ENCODE measurements around the gene SIGLEC9.
"Not testable (repeated sequence)": the region's sequence is repeated elsewhere in the genome, so short reads cannot be mapped to it uniquely, and the experiment has no call there.

SIGLEC9 gene

GRCh38 chr19:51139299-51140014 is 14.8 kb downstream of the SIGLEC9 start:
- no peak for DNase-seq (ENCODE audit: low read depth)
- no peak for TF ChIP-seq CTCF (IDR thresholded peaks at IDR 0.05; ENCODE audit: control insufficient read depth, insufficient read depth, low read depth, low read length, missing control alignments)
- H3K4me3 ChIP-seq (ENCODE audit: control insufficient read depth, low read depth, low read length) = no peak overlapping the region

- no peak overlapping the region for H3K4me3 ChIP-seq (ENCODE audit: control insufficient read depth, low read depth, low read length)
- DNase-seq (ENCODE audit: low read depth) = no peak
- TF ChIP-seq CTCF (IDR thresholded peaks at IDR 0.05; ENCODE audit: control insufficient read depth, insufficient read depth, low read depth, low read length, missing control alignments) = no peak
These were observed 15.7 kb downstream of the SIGLEC9 start for GRCh38 chr19:51140441-51140840.

GRCh38 chr19:51141181-51141580 is 16.5 kb downstream of the SIGLEC9 start:
- DNase-seq (ENCODE audit: low read depth) = no peak
- no peak for TF ChIP-seq CTCF (IDR thresholded peaks at IDR 0.05; ENCODE audit: control insufficient read depth, insufficient read depth, low read depth, low read length, missing control alignments)
- H3K4me3 ChIP-seq (ENCODE audit: control insufficient read depth, low read depth, low read length) = no peak overlapping the region

- no peak for DNase-seq (ENCODE audit: low read depth)
- no peak for TF ChIP-seq CTCF (IDR thresholded peaks at IDR 0.05; ENCODE audit: control insufficient read depth, insufficient read depth, low read depth, low read length, missing control alignments)
- no peak within 1 kb of the TSS for H3K4me3 ChIP-seq (ENCODE audit: control insufficient read depth, low read depth, low read length)
These were observed 17.4 kb downstream of the SIGLEC9 start, which contains the start of gene SIGLEC7 for GRCh38 chr19:51142119-51142518. SIGLEC7 (plus strand) TSS chr19:51142301; CDS start chr19:51142370, 69 bp downstream.

- not testable (repeated sequence) for H3K4me3 ChIP-seq (ENCODE audit: control insufficient read depth, low read depth, low read length); DNase-seq (ENCODE audit: low read depth)
These were observed 18.2 kb downstream of the SIGLEC9 start for GRCh38 chr19:51142809-51143475.

- no peak overlapping the region for H3K4me3 ChIP-seq (ENCODE audit: control insufficient read depth, low read depth, low read length)
- DNase-seq (ENCODE audit: low read depth) = no peak
- no peak for TF ChIP-seq CTCF (IDR thresholded peaks at IDR 0.05; ENCODE audit: control insufficient read depth, insufficient read depth, low read depth, low read length, missing control alignments)
These were observed 18.8 kb downstream of the SIGLEC9 start for GRCh38 chr19:51143486-51143885.

GRCh38 chr19:51144482-51145045 is 19.9 kb downstream of the SIGLEC9 start:
- no peak for TF ChIP-seq CTCF (IDR thresholded peaks at IDR 0.05; ENCODE audit: control insufficient read depth, insufficient read depth, low read depth, low read length, missing control alignments)
- DNase-seq (ENCODE audit: low read depth) = no peak
- H3K4me3 ChIP-seq (ENCODE audit: control insufficient read depth, low read depth, low read length) = no peak overlapping the region
